ENCODE results near the gene SNAPC4.

GRCh38 chr9:136395020-136395340, 5.0 kb downstream of the SNAPC4 start:
- no peak for TF ChIP-seq EZH2phosphoT487 (conservative IDR thresholded peaks at IDR 0.05; ENCODE audit: low read length)
- TF ChIP-seq, protein P1, sequence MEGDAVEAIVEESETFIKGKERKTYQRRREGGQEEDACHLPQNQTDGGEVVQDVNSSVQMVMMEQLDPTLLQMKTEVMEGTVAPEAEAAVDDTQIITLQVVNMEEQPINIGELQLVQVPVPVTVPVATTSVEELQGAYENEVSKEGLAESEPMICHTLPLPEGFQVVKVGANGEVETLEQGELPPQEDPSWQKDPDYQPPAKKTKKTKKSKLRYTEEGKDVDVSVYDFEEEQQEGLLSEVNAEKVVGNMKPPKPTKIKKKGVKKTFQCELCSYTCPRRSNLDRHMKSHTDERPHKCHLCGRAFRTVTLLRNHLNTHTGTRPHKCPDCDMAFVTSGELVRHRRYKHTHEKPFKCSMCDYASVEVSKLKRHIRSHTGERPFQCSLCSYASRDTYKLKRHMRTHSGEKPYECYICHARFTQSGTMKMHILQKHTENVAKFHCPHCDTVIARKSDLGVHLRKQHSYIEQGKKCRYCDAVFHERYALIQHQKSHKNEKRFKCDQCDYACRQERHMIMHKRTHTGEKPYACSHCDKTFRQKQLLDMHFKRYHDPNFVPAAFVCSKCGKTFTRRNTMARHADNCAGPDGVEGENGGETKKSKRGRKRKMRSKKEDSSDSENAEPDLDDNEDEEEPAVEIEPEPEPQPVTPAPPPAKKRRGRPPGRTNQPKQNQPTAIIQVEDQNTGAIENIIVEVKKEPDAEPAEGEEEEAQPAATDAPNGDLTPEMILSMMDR (IDR thresholded peaks at IDR 0.05; ENCODE audit: insufficient read depth, low read length, poor library complexity, severe bottlenecking): no peak
